ENCODE data around the gene DDOST. TPM values are rescaled to one million over a fixed set of nuclear protein-coding genes. Genes with fewer than 3 reads are reported as not detected.

DDOST gene
- total and polyA plus RNA-seq, 7 experiments from 2014 or later, result 96.9 to 223 (median 121) TPM

- no peak overlapping the region for H3K4me3 ChIP-seq (ENCODE audit: low read length)
- H3K4me1 Mint-ChIP-seq, result peaks cover 0 to 8% (median 0%) of the 10 kb centered on the region in 7 donors
- H3K9me3 ChIP-seq (ENCODE audit: control insufficient read depth in 2 of 3, low read length in 3 of 3), result no peaks in the 10 kb centered on the region
- H3K27me3 ChIP-seq (ENCODE audit: control insufficient read depth in 2 of 2, insufficient read depth in 2 of 2, low read length in 2 of 2), result no peaks in the 10 kb centered on the region
- H3K9me3 Mint-ChIP-seq, result no peaks in the 10 kb centered on the region
- no peak overlapping the region for H3K27ac ChIP-seq (ENCODE audit: low read depth, low read length)
- H3K36me3 Mint-ChIP-seq, result peaks cover 0 to 3% (median 0%) of the 10 kb centered on the region in 5 donors
- no peak overlapping the region for H3K4me3 Mint-ChIP-seq
- CTCF ChIA-PET, result no interaction called here
- ATAC-seq (no peak), DNase-seq (no peak)
- no peak overlapping the region for H3K27ac Mint-ChIP-seq
- no peaks in the 10 kb centered on the region for H3K4me1 ChIP-seq (ENCODE audit: control insufficient read depth in 2 of 2, insufficient read depth in 2 of 2, low read length in 2 of 2)
- intact Hi-C loops (cut with micrococcal nuclease), result no loop called here
- POLR2A ChIA-PET, result no interaction called here
- H3K36me3 ChIP-seq (ENCODE audit: control insufficient read depth in 2 of 3, insufficient read depth in 3 of 3, low read length in 3 of 3), result no peaks in the 10 kb centered on the region
- H3K27me3 Mint-ChIP-seq, result peaks cover 0 to 14% (median 7%) of the 10 kb centered on the region in 5 donors
These were observed 42.6 kb downstream of the DDOST start for GRCh38 chr1:20618550-20618949.

GRCh38 chr1:20616847-20617487 is 44.2 kb downstream of the DDOST start:
- Histone ChIP-seq H3K4me3 (ENCODE audit: low read length) (no peak overlapping the region), H3K9me3 (ENCODE audit: control insufficient read depth in 2 of 3, low read length in 3 of 3) (no peaks in the 10 kb centered on the region), H3K27me3 (ENCODE audit: control insufficient read depth in 2 of 2, insufficient read depth in 2 of 2, low read length in 2 of 2) (no peaks in the 10 kb centered on the region), H3K27ac (ENCODE audit: low read depth, low read length) (no peak overlapping the region), H3K4me1 (ENCODE audit: control insufficient read depth in 2 of 2, insufficient read depth in 2 of 2, low read length in 2 of 2) (no peaks in the 10 kb centered on the region), H3K36me3 (ENCODE audit: control insufficient read depth in 2 of 3, insufficient read depth in 3 of 3, low read length in 3 of 3) (no peaks in the 10 kb centered on the region)
- Mint-ChIP-seq H3K4me3 (peak overlapping the region in 1 of 10 donors; percentile 22), H3K27me3 (peaks cover 0 to 17% (median 7%) of the 10 kb centered on the region in 5 donors), H3K4me1 (peaks cover 0 to 8% (median 0%) of the 10 kb centered on the region in 7 donors), H3K36me3 (no peaks in the 10 kb centered on the region), H3K27ac (no peak overlapping the region), H3K9me3 (no peaks in the 10 kb centered on the region)
- intact Hi-C loops (cut with micrococcal nuclease), result no loop called here
- no peak for DNase-seq
- no peak for ATAC-seq
- CTCF ChIA-PET, result no interaction called here
- POLR2A ChIA-PET, result no interaction called here

- Mint-ChIP-seq H3K9me3 (no peaks in the 10 kb centered on the region), H3K27ac (no peak overlapping the region), H3K36me3 (no peaks in the 10 kb centered on the region), H3K4me3 (peak overlapping the region in 1 of 10 donors; percentile 22), H3K4me1 (peaks cover 0 to 8% (median 0%) of the 10 kb centered on the region in 7 donors), H3K27me3 (peaks cover 0 to 17% (median 7%) of the 10 kb centered on the region in 5 donors)
- no peak overlapping the region for H3K27ac ChIP-seq (ENCODE audit: low read depth, low read length)
- H3K36me3 ChIP-seq (ENCODE audit: control insufficient read depth in 2 of 3, insufficient read depth in 3 of 3, low read length in 3 of 3), result no peaks in the 10 kb centered on the region
- no peaks in the 10 kb centered on the region for H3K9me3 ChIP-seq (ENCODE audit: control insufficient read depth in 2 of 3, low read length in 3 of 3)
- ChIA-PET POLR2A (no interaction called here), CTCF (no interaction called here)
- no peaks in the 10 kb centered on the region for H3K4me1 ChIP-seq (ENCODE audit: control insufficient read depth in 2 of 2, insufficient read depth in 2 of 2, low read length in 2 of 2)
- no peak overlapping the region for H3K4me3 ChIP-seq (ENCODE audit: low read length)
- DNase-seq, result no peak
- no peak for ATAC-seq
- intact Hi-C loops (cut with micrococcal nuclease), result no loop called here
- H3K27me3 ChIP-seq (ENCODE audit: control insufficient read depth in 2 of 2, insufficient read depth in 2 of 2, low read length in 2 of 2), result no peaks in the 10 kb centered on the region
These were observed 45.0 kb downstream of the DDOST start for GRCh38 chr1:20615946-20616846.

- POLR2A ChIA-PET, result no interaction called here
- H3K36me3 ChIP-seq (ENCODE audit: control insufficient read depth in 2 of 3, insufficient read depth in 3 of 3, low read length in 3 of 3), result no peaks in the 10 kb centered on the region
These were observed 47.0 kb downstream of the DDOST start for GRCh38 chr1:20614131-20614579.

GRCh38 chr1:20612221-20612746 is 48.9 kb downstream of the DDOST start:
- no peaks in the 10 kb centered on the region for H3K36me3 Mint-ChIP-seq
- Histone ChIP-seq H3K36me3 (ENCODE audit: control insufficient read depth in 2 of 3, insufficient read depth in 3 of 3, low read length in 3 of 3) (no peaks in the 10 kb centered on the region), H3K27me3 (ENCODE audit: control insufficient read depth in 2 of 2, insufficient read depth in 2 of 2, low read length in 2 of 2) (no peaks in the 10 kb centered on the region), H3K9me3 (ENCODE audit: control insufficient read depth in 2 of 3, low read length in 3 of 3) (no peaks in the 10 kb centered on the region), H3K4me3 (ENCODE audit: low read length) (no peak overlapping the region), H3K4me1 (ENCODE audit: control insufficient read depth in 2 of 2, insufficient read depth in 2 of 2, low read length in 2 of 2) (no peaks in the 10 kb centered on the region), H3K27ac (ENCODE audit: low read depth, low read length) (no peak overlapping the region)
- no peaks in the 10 kb centered on the region for H3K9me3 Mint-ChIP-seq
- POLR2A ChIA-PET, result no interaction called here
- CTCF ChIA-PET, result no interaction called here
- H3K27me3 Mint-ChIP-seq, result peaks cover 0 to 14% (median 7%) of the 10 kb centered on the region in 5 donors
- H3K27ac Mint-ChIP-seq, result no peak overlapping the region
- DNase-seq (no peak), ATAC-seq (no peak)
- peaks cover 0 to 8% (median 0%) of the 10 kb centered on the region in 7 donors for H3K4me1 Mint-ChIP-seq
- H3K4me3 Mint-ChIP-seq, result no peak overlapping the region
- intact Hi-C loops (cut with micrococcal nuclease), result no loop called here

More at GRCh38 chr1:20614131-20614579, 47.0 kb downstream of the DDOST start:
- peaks cover 0 to 12% (median 7%) of the 10 kb centered on the region in 5 donors for H3K27me3 Mint-ChIP-seq
- H3K4me1 Mint-ChIP-seq, result peaks cover 0 to 8% (median 0%) of the 10 kb centered on the region in 7 donors
- Histone ChIP-seq H3K27me3 (ENCODE audit: control insufficient read depth in 2 of 2, insufficient read depth in 2 of 2, low read length in 2 of 2) (no peaks in the 10 kb centered on the region), H3K27ac (ENCODE audit: low read depth, low read length) (no peak overlapping the region), H3K9me3 (ENCODE audit: control insufficient read depth in 2 of 3, low read length in 3 of 3) (no peaks in the 10 kb centered on the region), H3K4me3 (ENCODE audit: low read length) (no peak overlapping the region), H3K4me1 (ENCODE audit: control insufficient read depth in 2 of 2, insufficient read depth in 2 of 2, low read length in 2 of 2) (no peaks in the 10 kb centered on the region)
- DNase-seq (no peak), ATAC-seq (no peak)
- CTCF ChIA-PET, result no interaction called here
- H3K4me3 Mint-ChIP-seq, result no peak overlapping the region
- H3K9me3 Mint-ChIP-seq, result no peaks in the 10 kb centered on the region
- H3K27ac Mint-ChIP-seq, result no peak overlapping the region
- intact Hi-C loops (cut with micrococcal nuclease), result no loop called here
- no peaks in the 10 kb centered on the region for H3K36me3 Mint-ChIP-seq

GRCh38 chr1:20611652-20612051 is 49.5 kb downstream of the DDOST start:
- no peaks in the 10 kb centered on the region for H3K9me3 ChIP-seq (ENCODE audit: control insufficient read depth in 2 of 3, low read length in 3 of 3)
- POLR2A ChIA-PET, result no interaction called here
- no peak for DNase-seq
- H3K27ac ChIP-seq (ENCODE audit: low read depth, low read length), result no peak overlapping the region
- CTCF ChIA-PET, result no interaction called here
- H3K9me3 Mint-ChIP-seq, result no peaks in the 10 kb centered on the region
- no peak for ATAC-seq
- H3K27me3 ChIP-seq (ENCODE audit: control insufficient read depth in 2 of 2, insufficient read depth in 2 of 2, low read length in 2 of 2), result no peaks in the 10 kb centered on the region
- H3K27me3 Mint-ChIP-seq, result peaks cover 0 to 13% (median 5%) of the 10 kb centered on the region in 5 donors
- no peak overlapping the region for H3K27ac Mint-ChIP-seq
- no peak overlapping the region for H3K4me3 ChIP-seq (ENCODE audit: low read length)
- intact Hi-C loops (cut with micrococcal nuclease), result no loop called here
- H3K4me1 Mint-ChIP-seq, result peaks cover 0 to 3% (median 0%) of the 10 kb centered on the region in 7 donors
- H3K4me3 Mint-ChIP-seq, result no peak overlapping the region
- no peaks in the 10 kb centered on the region for H3K36me3 ChIP-seq (ENCODE audit: control insufficient read depth in 2 of 3, insufficient read depth in 3 of 3, low read length in 3 of 3)
- no peaks in the 10 kb centered on the region for H3K4me1 ChIP-seq (ENCODE audit: control insufficient read depth in 2 of 2, insufficient read depth in 2 of 2, low read length in 2 of 2)
- no peaks in the 10 kb centered on the region for H3K36me3 Mint-ChIP-seq

All from naive thymus-derived CD4-positive, alpha-beta T cell (primary cell).